Measurements from ENCODE around the gene CNGA1.

CNGA1 gene

GRCh38 chr4:48047896-48048295, 31.4 kb upstream of the CNGA1 start:
- H3K4me3 ChIP-seq (replicated peaks; ENCODE audit: low read depth, low read length), result no peak overlapping the region
- no peak for DNase-seq (ENCODE audit: low read depth)
- TF ChIP-seq, protein P1, sequence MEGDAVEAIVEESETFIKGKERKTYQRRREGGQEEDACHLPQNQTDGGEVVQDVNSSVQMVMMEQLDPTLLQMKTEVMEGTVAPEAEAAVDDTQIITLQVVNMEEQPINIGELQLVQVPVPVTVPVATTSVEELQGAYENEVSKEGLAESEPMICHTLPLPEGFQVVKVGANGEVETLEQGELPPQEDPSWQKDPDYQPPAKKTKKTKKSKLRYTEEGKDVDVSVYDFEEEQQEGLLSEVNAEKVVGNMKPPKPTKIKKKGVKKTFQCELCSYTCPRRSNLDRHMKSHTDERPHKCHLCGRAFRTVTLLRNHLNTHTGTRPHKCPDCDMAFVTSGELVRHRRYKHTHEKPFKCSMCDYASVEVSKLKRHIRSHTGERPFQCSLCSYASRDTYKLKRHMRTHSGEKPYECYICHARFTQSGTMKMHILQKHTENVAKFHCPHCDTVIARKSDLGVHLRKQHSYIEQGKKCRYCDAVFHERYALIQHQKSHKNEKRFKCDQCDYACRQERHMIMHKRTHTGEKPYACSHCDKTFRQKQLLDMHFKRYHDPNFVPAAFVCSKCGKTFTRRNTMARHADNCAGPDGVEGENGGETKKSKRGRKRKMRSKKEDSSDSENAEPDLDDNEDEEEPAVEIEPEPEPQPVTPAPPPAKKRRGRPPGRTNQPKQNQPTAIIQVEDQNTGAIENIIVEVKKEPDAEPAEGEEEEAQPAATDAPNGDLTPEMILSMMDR (IDR thresholded peaks at IDR 0.05; ENCODE audit: low read length, missing control alignments), result no peak

GRCh38 chr4:48047421-48047844, 31.0 kb upstream of the CNGA1 start:
- no peak for DNase-seq (ENCODE audit: low read depth)
- TF ChIP-seq, protein P1 (IDR thresholded peaks at IDR 0.05; ENCODE audit: low read length, missing control alignments), result no peak
- H3K4me3 ChIP-seq (replicated peaks; ENCODE audit: low read depth, low read length), result no peak overlapping the region

- no peak for DNase-seq (ENCODE audit: low read depth)
- TF ChIP-seq, protein P1 (IDR thresholded peaks at IDR 0.05; ENCODE audit: low read length, missing control alignments), result no peak
- H3K4me3 ChIP-seq (replicated peaks; ENCODE audit: low read depth, low read length), result no peak overlapping the region
These were observed 29.6 kb upstream of the CNGA1 start for GRCh38 chr4:48046059-48046458.

DNA sequence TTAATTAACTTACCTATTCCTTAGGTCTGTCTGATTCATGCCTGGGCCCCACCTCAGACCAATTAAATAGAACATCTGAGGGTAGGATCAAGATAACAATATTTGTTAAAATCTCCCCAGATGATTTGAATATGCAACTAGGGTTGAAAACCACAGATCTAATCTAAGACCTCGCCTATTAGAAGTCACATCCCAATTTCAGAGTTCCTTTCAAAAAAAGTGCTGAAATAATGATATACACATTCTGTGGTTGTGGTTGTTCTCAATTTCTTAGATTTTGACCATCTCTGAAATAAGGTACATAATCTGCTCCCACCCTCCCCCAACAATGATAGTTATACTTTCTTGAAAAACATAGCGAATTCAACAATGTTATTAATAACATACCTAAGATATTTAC, 27.8 kb upstream of the CNGA1 start:
- TF ChIP-seq, protein P1 (IDR thresholded peaks at IDR 0.05; ENCODE audit: low read length, missing control alignments), result no peak
- no peak overlapping the region for H3K4me3 ChIP-seq (replicated peaks; ENCODE audit: low read depth, low read length)
- DNase-seq (ENCODE audit: low read depth), result no peak

GRCh38 chr4:48043504-48043903, 27.0 kb upstream of the CNGA1 start:
- DNase-seq (ENCODE audit: low read depth), result no peak
- TF ChIP-seq, protein P1 (IDR thresholded peaks at IDR 0.05; ENCODE audit: low read length, missing control alignments), result no peak
- H3K4me3 ChIP-seq (replicated peaks; ENCODE audit: low read depth, low read length), result no peak overlapping the region

GRCh38 chr4:48042979-48043461, 26.5 kb upstream of the CNGA1 start:
- TF ChIP-seq, protein P1 (IDR thresholded peaks at IDR 0.05; ENCODE audit: low read length, missing control alignments), result no peak
- no peak for DNase-seq (ENCODE audit: low read depth)
- no peak overlapping the region for H3K4me3 ChIP-seq (replicated peaks; ENCODE audit: low read depth, low read length)

DNA sequence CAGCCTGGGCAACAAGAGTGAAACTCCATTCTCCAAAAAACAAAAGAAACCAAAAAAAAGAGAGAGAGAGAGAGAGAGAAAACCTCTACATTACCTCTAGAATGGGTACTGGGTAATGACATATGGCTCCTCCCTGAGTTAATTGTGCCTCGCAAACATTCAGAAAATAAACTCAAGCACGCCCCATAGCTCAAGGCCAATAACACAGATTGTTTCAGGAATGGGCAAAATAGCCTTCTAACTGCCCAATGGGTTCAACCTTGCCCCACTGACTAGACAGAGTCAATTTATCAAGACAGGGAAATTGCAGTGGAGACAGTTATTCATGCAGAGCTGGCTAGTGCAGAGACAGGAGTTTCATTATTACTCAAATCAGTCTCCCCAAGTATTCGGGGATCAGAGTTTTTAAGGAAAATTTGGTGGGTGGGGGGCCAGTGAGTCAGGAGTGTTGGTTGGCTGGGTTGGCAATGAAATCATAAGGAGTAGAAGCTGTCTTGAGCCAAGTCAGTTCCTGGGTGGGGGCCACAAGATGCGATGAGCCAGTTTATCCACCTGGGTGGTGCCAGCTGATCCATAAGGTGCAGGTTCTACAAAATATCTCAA, 25.2 kb upstream of the CNGA1 start:
- TF ChIP-seq, protein P1 (IDR thresholded peaks at IDR 0.05; ENCODE audit: low read length, missing control alignments), result no peak
- no peak for DNase-seq (ENCODE audit: low read depth)

More for the DNA sequence above, 25.2 kb upstream of the CNGA1 start:
- no peak overlapping the region for H3K4me3 ChIP-seq (replicated peaks; ENCODE audit: low read depth, low read length)
